GM13976 (cell line): ENCODE measurements around the gene TNNT2.

Experiments
- DNase-seq: peaks from one replicate; pipeline ENCODE4 v3.0.0; 2012; ENCODE audit warnings: low spot score
- in situ Hi-C: fragments of 300-500 bp; cut with MboI; formaldehyde crosslinking; loops from one replicate; pipeline ENCODE4 v1.12.0; 2022; ENCODE audit warnings: low sequenced_read_pairs, mixed read lengths, inconsistent platforms; ENCODE audit not compliant: unreplicated experiment
- TF ChIP-seq, protein P1 (sequence below): IDR thresholded peaks from 2 replicates; pipeline ENCODE4 v1.5.1; 2012; ENCODE audit warnings: borderline replicate concordance, mild to moderate bottlenecking; ENCODE audit not compliant: insufficient read depth; ENCODE audit errors: extremely low read depth, missing control alignments, control extremely low read depth

The TNNT2 gene

GRCh38 chr1:201397675-201398074 lies 20.2 kb upstream of the TNNT2 start:
- TF ChIP-seq, protein P1, sequence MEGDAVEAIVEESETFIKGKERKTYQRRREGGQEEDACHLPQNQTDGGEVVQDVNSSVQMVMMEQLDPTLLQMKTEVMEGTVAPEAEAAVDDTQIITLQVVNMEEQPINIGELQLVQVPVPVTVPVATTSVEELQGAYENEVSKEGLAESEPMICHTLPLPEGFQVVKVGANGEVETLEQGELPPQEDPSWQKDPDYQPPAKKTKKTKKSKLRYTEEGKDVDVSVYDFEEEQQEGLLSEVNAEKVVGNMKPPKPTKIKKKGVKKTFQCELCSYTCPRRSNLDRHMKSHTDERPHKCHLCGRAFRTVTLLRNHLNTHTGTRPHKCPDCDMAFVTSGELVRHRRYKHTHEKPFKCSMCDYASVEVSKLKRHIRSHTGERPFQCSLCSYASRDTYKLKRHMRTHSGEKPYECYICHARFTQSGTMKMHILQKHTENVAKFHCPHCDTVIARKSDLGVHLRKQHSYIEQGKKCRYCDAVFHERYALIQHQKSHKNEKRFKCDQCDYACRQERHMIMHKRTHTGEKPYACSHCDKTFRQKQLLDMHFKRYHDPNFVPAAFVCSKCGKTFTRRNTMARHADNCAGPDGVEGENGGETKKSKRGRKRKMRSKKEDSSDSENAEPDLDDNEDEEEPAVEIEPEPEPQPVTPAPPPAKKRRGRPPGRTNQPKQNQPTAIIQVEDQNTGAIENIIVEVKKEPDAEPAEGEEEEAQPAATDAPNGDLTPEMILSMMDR: no peak
- no peak for DNase-seq
- in situ Hi-C loops: no loop called here

DNA sequence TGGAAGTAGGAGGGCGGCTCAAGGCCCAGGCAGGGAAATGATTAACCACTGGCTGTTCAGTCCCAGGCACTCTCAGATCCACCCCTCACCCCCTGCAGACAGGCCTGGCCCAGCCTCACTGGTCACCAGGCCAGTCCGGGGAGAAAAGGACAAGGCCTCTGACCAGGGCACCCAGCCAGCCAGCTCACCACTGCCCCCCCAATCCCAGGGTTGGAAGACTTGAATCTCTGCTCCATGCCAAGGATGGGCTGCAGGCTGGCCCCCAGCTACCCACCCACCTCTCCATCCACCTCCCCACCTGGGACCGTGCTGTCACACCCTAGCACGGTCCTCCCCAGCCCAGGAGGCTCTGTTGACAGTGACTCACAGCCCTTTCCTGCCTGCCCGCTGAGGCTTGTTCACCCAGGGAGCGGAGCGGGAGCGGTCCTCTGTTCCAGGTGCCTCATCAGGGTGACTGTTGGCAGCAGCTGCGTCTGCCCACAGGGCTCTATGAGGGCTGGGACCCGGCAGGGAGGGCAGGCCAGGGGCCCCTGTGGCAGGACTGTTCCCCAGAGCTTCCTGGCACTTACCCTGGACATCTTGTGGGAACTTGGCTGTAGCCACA lies 19.5 kb upstream of the TNNT2 start:
- TF ChIP-seq, protein P1: no peak
- DNase-seq: no peak
- in situ Hi-C loops: no loop called here

DNA sequence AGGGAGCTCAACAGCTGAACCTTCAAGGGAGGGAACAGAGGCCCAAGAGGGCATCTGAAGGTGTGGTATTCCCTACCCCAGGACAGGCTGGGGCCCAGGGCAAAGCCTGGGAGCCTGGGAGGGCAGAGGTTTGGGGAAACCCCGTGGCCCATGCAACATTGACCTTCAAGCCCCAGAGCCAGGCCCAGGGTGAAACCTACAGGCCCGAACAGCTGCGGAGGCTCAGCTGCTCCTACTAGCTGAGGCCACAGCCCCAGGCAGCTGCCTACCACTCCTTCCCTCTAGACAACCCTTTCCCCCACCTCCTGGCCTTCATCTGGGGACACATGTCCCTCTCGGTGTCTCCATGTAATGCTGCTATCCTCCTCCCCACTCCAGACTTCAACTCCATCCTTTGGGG lies 18.5 kb upstream of the TNNT2 start:
- in situ Hi-C loops: no loop called here
- TF ChIP-seq, protein P1: no peak
- no peak for DNase-seq

DNA sequence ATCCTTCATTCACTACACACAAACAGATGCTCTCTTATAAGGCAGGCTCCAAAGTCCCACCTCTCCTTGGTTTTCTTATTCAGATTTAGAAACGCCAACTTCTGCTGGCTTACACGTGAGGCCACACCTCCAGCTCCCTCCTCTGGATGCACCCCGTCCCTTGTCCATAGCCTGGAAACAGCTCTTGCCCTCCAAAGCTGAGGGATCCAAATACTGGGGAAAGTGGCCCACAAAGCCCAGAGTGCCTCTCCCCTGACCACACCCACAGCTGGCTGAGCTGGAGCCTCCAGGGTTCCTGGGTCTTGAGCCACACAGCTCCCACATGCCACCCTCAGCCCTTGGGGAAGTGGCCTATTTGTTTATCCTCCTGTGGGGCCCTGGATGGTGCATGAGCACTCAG lies 17.1 kb upstream of the TNNT2 start:
- in situ Hi-C loops: no loop called here
- TF ChIP-seq, protein P1: no peak
- DNase-seq: no peak

- TF ChIP-seq, protein P1: no peak
- no peak for DNase-seq
- in situ Hi-C loops: no loop called here
Measured at GRCh38 chr1:201393076-201393475, 15.6 kb upstream of the TNNT2 start.

DNA sequence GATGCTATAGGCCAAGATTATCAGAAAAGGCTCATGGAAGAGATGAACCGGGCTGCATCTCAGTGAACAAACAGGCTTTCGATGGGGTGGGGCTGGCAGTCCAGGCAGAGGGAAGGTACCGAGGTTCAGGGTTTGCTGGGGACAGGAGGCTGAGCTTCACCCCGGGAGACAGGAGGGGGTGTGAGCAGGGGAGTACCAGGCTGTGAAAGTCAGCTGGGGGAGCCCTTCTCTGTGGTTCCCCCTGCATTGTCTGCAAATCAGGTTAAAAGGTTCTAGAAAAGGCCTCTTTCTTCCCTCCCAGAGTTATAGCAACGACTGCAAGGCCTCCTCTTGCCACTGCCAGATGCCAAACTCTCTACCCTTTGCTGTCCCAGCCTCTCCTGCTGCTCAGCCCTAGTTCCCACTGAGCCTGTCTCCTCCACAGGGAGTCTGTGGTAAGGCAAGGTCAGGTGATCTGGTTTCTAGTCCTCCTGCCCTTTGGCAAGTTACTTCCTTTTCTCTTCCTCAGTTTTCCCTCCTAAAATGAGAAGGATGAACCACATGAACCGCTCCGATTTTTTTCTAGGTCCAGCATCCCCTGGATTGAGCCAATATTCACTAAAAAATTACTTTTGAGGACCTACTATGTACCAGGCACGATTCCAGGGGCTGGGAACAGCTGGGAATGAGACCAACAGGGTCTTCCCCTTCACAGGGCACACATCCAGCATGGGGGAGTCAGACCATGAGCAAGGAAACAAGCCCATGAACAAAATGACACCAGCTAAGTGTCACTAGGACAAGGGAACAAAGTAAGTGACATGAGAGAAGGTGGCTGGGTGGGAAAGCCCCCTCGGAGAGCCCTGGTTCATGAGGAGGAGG lies 14.4 kb upstream of the TNNT2 start:
- no peak for DNase-seq
- TF ChIP-seq, protein P1: no peak
- in situ Hi-C loops: no loop called here
